HEK293T (cell line): ENCODE data around the gene CCDC34.

Experiments used
- CTCF ChIA-PET: fragments of 350-600 bp; formaldehyde crosslinking; extraction: SDS; loops from one replicate; lab custom pipeline; 2021; ENCODE audit warnings: antibody characterized with exemption, inconsistent platforms; lab: Yijun Ruan, JAX
- POLR2A ChIA-PET: fragments of 350-600 bp; formaldehyde crosslinking; extraction: SDS; loops from one replicate; lab custom pipeline; 2020; ENCODE audit warnings: antibody characterized with exemption, inconsistent platforms; lab: Yijun Ruan, JAX
- DNase-seq: peaks from one replicate; pipeline ENCODE4 v3.0.0; 2012; ENCODE audit warnings: mixed read lengths; ENCODE audit errors: extremely low spot score
- ARNT ChIP-seq: fragments of 450-650 bp; IDR thresholded peaks from 2 replicates; pipeline ENCODE4 v1.6.1; 2017; ENCODE audit warnings: mild to moderate bottlenecking
- BHLHE40 ChIP-seq: fragments of 450-650 bp; IDR thresholded peaks from 2 replicates; pipeline ENCODE4 v1.6.1; 2016; ENCODE audit warnings: mild to moderate bottlenecking, moderate library complexity, borderline replicate concordance
- CTBP1 ChIP-seq: fragments of 450-650 bp; IDR thresholded peaks from 2 replicates; pipeline ENCODE4 v1.6.1; 2016; ENCODE audit warnings: borderline replicate concordance
- ELF4 ChIP-seq: fragments of 450-650 bp; IDR thresholded peaks from 2 replicates; pipeline ENCODE4 v1.6.1; 2017; ENCODE audit warnings: antibody characterized with exemption
- FOXA1 ChIP-seq: fragments of 450-650 bp; IDR thresholded peaks from 2 replicates; pipeline ENCODE4 v1.6.1; 2016; ENCODE audit warnings: mild to moderate bottlenecking
- FOXK2 ChIP-seq: fragments of 450-650 bp; IDR thresholded peaks from 2 replicates; pipeline ENCODE4 v1.6.1; 2016; ENCODE audit warnings: mild to moderate bottlenecking
- FOXM1 ChIP-seq: fragments of 450-650 bp; IDR thresholded peaks from 2 replicates; pipeline ENCODE4 v1.6.1; 2017; ENCODE audit warnings: mild to moderate bottlenecking, borderline replicate concordance
- HDGF ChIP-seq: fragments of 450-650 bp; IDR thresholded peaks from 2 replicates; pipeline ENCODE4 v1.6.1; 2017; ENCODE audit warnings: antibody characterized with exemption, borderline replicate concordance
- L3MBTL2 ChIP-seq: fragments of 450-650 bp; conservative IDR thresholded peaks from 2 replicates; pipeline ENCODE4 v1.6.1; 2016; ENCODE audit warnings: mild to moderate bottlenecking
- LEF1 ChIP-seq: fragments of 450-650 bp; IDR thresholded peaks from 2 replicates; pipeline ENCODE4 v1.6.1; 2017; ENCODE audit warnings: mild to moderate bottlenecking, borderline replicate concordance
- NFRKB ChIP-seq: fragments of 450-650 bp; IDR thresholded peaks from 2 replicates; pipeline ENCODE4 v1.6.1; 2016; ENCODE audit warnings: mild to moderate bottlenecking, moderate library complexity
- SP1 ChIP-seq: fragments of 450-650 bp; IDR thresholded peaks from 2 replicates; pipeline ENCODE4 v1.6.1; 2017
- SUZ12 ChIP-seq: fragments of 450-650 bp; IDR thresholded peaks from 2 replicates; pipeline ENCODE4 v1.6.1; 2016; ENCODE audit warnings: mild to moderate bottlenecking
- TARDBP ChIP-seq: fragments of 450-650 bp; IDR thresholded peaks from 2 replicates; pipeline ENCODE4 v1.6.1; 2016
- ZNF384 ChIP-seq: fragments of 450-650 bp; IDR thresholded peaks from 2 replicates; pipeline ENCODE4 v1.6.1; 2016
- TF ChIP-seq, protein P1 (sequence below): fragments of 450-650 bp; IDR thresholded peaks from 2 replicates; pipeline ENCODE4 v1.6.1; 2016

CCDC34 gene

DNA sequence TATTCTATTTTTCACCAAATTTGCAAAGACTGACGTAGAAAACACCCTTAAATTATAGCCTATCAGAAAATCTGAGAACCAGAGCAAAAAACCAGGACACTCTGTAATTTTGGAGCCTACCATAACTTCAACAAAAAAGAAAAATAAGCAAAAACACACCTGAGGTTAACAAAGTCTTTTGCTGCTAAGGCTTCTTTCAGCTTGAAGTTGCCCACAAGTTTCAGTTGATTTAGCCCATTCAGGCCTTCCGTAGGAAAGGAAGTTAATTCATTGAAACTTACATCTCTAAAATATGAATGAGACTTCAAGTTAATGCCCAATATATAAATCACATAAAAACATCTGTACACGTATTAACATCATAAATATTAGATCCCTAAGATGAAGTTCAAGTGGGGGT lies 10.4 kb upstream of the CCDC34 start:
- ChIA-PET POLR2A (no interaction called here), CTCF (no interaction called here)
- no peak for DNase-seq
- TF ChIP-seq L3MBTL2 (no peak), TARDBP (no peak)

DNA sequence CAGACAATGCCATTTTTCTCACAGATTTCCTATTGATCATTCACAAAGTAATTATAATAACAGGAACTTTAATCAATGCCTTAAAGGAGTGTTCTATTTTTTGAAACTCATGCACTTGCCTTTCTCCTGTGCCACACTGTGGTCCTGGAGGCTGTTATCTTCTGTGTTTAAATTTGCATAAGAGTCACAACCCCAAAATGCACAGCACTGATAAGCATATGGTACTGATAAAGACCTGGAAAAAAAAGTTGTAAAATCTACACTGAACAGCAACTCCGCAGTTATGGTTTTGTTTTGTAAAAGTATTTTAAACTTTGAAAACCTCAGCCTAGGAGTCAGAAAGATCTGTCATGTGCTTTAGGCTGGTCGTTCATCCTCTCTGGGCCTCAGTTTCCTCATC lies 9.1 kb upstream of the CCDC34 start:
- ChIA-PET POLR2A (no interaction called here), CTCF (no interaction called here)
- TF ChIP-seq ARNT (no peak), FOXA1 (no peak), ELF4 (no peak), ZNF384 (no peak), BHLHE40 (no peak), HDGF (no peak), LEF1 (no peak), FOXM1 (no peak), TARDBP (no peak), NFRKB (no peak), FOXK2 (no peak), SP1 (no peak), CTBP1 (no peak)
- no peak for DNase-seq

DNA sequence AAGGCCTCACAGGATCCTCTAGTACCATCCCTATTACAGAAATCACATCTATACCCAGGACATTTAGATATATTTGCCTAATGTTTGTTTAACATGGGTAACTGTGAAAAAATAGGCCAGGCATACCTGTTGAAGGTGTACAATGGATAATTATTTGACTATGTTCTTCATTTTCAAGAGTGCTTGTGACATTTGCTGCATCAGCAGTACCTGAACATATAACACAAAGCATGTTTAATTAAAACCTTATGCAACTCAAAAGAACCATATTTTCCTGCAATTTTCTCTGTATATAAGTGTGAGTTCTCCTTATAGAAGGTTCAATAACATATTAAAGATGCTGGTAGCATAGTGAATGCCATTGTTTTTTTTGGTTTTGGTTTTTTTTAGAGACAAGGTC lies 8.5 kb upstream of the CCDC34 start:
- TF ChIP-seq FOXK2 (no peak), ARNT (no peak), TARDBP (no peak), SP1 (no peak), HDGF (no peak)
- TF ChIP-seq, protein P1, sequence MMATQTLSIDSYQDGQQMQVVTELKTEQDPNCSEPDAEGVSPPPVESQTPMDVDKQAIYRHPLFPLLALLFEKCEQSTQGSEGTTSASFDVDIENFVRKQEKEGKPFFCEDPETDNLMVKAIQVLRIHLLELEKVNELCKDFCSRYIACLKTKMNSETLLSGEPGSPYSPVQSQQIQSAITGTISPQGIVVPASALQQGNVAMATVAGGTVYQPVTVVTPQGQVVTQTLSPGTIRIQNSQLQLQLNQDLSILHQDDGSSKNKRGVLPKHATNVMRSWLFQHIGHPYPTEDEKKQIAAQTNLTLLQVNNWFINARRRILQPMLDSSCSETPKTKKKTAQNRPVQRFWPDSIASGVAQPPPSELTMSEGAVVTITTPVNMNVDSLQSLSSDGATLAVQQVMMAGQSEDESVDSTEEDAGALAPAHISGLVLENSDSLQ = no peak
- no peak for DNase-seq
- CTCF ChIA-PET = no interaction called here
- POLR2A ChIA-PET = no interaction called here

DNA sequence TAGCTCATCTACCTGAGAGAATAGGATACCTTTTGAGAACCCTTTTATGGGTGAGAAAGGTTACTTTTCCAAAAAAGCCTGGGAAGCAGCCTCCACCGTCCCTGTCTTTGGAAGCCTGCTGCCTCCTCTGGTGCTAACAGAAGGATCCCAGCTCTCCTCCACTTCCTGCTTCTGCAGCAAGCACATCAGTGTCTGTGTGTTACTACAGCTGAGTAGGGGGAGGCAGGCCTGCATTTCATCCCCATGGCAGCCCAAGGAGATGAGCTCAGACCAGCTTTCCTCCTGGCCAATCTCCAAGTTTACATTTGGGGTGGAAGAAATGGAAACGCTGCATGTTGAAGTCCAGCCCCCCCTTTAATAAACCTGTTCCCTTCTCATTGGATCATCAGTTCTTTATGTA lies 7.4 kb upstream of the CCDC34 start:
- ChIA-PET POLR2A (no interaction called here), CTCF (no interaction called here)
- TF ChIP-seq FOXK2 (no peak), SUZ12 (no peak), ZNF384 (no peak), L3MBTL2 (no peak), FOXM1 (no peak)
- no peak for DNase-seq

DNA sequence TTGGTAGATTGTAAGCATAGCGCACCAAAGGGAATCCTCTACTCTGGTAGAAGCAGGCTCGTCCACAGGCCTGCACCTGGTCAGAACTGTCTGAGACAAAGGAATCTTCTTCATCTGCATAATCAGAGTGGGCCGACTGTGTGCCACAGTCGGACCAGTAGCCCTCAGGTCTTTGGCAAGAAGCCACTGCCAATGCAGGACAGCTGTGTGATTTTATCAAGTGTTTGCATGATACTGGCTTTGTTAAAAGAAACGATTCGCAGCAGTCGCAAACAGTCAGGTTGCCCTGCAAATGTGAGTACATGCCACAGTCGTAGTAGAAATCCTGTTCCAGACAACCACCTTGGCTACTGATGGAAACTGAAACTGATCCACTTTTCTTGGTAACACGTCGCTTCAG lies 4.9 kb upstream of the CCDC34 start:
- DNase-seq = no peak
- ChIA-PET POLR2A (no interaction called here), CTCF (no interaction called here)
- TF ChIP-seq ELF4 = no peak
- TF ChIP-seq BHLHE40 = no peak
- TF ChIP-seq ZNF384 = no peak
- no peak for TF ChIP-seq SP1
- TF ChIP-seq, protein P1 = no peak
- TF ChIP-seq CTBP1 = no peak
- TF ChIP-seq SUZ12 = no peak
- no peak for TF ChIP-seq FOXA1
- no peak for TF ChIP-seq LEF1
- no peak for TF ChIP-seq FOXM1
- TF ChIP-seq FOXK2 = no peak
- TF ChIP-seq L3MBTL2 = no peak
- no peak for TF ChIP-seq HDGF
- TF ChIP-seq ARNT = no peak
- TF ChIP-seq TARDBP = no peak
- TF ChIP-seq NFRKB = no peak

DNA sequence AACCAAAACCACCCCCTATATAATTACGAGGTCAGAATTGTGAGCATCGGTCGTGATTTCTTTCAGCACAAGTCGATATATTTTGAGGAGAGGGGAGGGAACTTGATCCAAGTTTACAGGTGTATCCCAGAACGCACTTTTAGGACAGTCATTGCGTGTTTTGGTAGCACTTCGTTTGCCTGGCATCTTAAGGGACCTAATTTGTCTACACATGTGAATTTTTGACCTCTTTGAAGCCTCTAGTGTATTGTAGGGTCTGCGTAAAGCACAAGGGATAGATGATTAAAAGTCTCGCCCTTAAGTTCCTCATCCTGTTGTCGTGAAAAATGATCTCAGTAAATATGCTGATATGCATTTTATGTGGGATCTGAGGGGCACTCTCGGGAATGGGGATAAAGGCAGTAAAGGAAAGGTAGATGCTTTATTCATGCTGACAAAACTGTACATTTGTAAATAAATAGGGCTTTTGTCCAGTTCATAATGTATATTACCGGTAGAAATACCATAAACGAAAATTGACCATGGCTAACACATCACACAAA lies 632 bp upstream of the CCDC34 start:
- POLR2A ChIA-PET = interaction anchor here (0.9 to 1.3 kb wide), 6 partner anchors 27 to 160 kb away, joined by 3 to 4 read pairs (median 4); partner anchors contain the start of gene LGR4
- TF ChIP-seq HDGF (no peak), CTBP1 (no peak), FOXK2 (no peak), TARDBP (no peak), ZNF384 (no peak), SP1 (no peak), ARNT (no peak), ELF4 (no peak), L3MBTL2 (no peak), NFRKB (no peak)
- TF ChIP-seq, protein P1 = no peak
- CTCF ChIA-PET = interaction anchor here (0.7 kb wide), 1 partner anchor 1391 kb away, joined by 5 read pairs; no protein-coding TSS in a partner anchor
- no peak for DNase-seq
